Neural progenitor cell (in vitro differentiated cells): ENCODE data around the gene DOCK6. TPM values are rescaled to one million over a fixed set of nuclear protein-coding genes. Genes with fewer than 3 reads are reported as not detected.

Source experiments
- DNase-seq: peaks from one replicate; pipeline ENCODE4 v3.0.0-alpha.2; 2016; ENCODE audit warnings: low spot score
- H2AFZ ChIP-seq: fragments of 200-600 bp; sonication (generic); replicated peaks from 2 replicates; pipeline ENCODE4 v1.6.1; 2016; ENCODE audit warnings: antibody characterized with exemption
- H3F3A ChIP-seq: fragments of 200-600 bp; sonication (generic); 2 replicates; pipeline ENCODE4 v1.6.1; 2016; ENCODE audit warnings: antibody characterized with exemption, low read depth
- H3K27ac ChIP-seq: fragments of 200-600 bp; sonication (generic); 2 replicates; pipeline ENCODE4 v1.5.1; 2016; ENCODE audit warnings: mild to moderate bottlenecking
- H3K27me3 ChIP-seq: fragments of 200-600 bp; sonication (generic); 2 replicates; pipeline ENCODE4 v1.6.1; 2016; ENCODE audit warnings: mild to moderate bottlenecking, moderate library complexity
- H3K36me3 ChIP-seq: fragments of 200-600 bp; sonication (generic); 2 replicates; pipeline ENCODE4 v1.5.1; 2016
- H3K4me1 ChIP-seq: fragments of 200-600 bp; sonication (generic); 2 replicates; pipeline ENCODE4 v1.6.1; 2016; ENCODE audit warnings: mixed run types
- H3K4me2 ChIP-seq: fragments of 200-600 bp; sonication (generic); 2 replicates; pipeline ENCODE4 v1.6.1; 2016
- H3K4me3 ChIP-seq: fragments of 200-600 bp; sonication (generic); 2 replicates; pipeline ENCODE4 v1.5.1; 2016
- H3K79me2 ChIP-seq: fragments of 200-600 bp; sonication (generic); 2 replicates; pipeline ENCODE4 v1.6.1; 2016; ENCODE audit warnings: low read depth
- H3K9ac ChIP-seq: fragments of 200-600 bp; sonication (generic); 2 replicates; pipeline ENCODE4 v1.6.1; 2016
- H3K9me3 ChIP-seq: fragments of 200-600 bp; sonication (generic); 2 replicates; pipeline ENCODE4 v1.5.1; 2016; ENCODE audit warnings: low read depth
- H4K20me1 ChIP-seq: fragments of 200-600 bp; sonication (generic); 2 replicates; pipeline ENCODE4 v1.6.1; 2016; ENCODE audit warnings: low read depth
- H3K27ac Mint-ChIP-seq: 3 replicates; pipeline ENCODE4 v1.8.0; 2021; ENCODE audit warnings: mixed read lengths
- H3K27me3 Mint-ChIP-seq: 2 replicates; pipeline ENCODE4 v1.8.0; 2022; ENCODE audit warnings: low read depth, mild to moderate bottlenecking, inconsistent platforms, moderate library complexity, mixed read lengths; ENCODE audit not compliant: insufficient read depth
- H3K36me3 Mint-ChIP-seq: 3 replicates; pipeline ENCODE4 v1.8.0; 2021; ENCODE audit warnings: mixed read lengths
- H3K4me1 Mint-ChIP-seq: 3 replicates; pipeline ENCODE4 v1.8.0; 2021; ENCODE audit warnings: mixed read lengths
- H3K4me3 Mint-ChIP-seq: 3 replicates; pipeline ENCODE4 v1.8.0; 2021; ENCODE audit warnings: mild to moderate bottlenecking, moderate library complexity, mixed read lengths
- H3K9me3 Mint-ChIP-seq: 3 replicates; pipeline ENCODE4 v1.8.0; 2020; ENCODE audit warnings: mixed read lengths
- EZH2 ChIP-seq: fragments of 200-600 bp; sonication (generic); IDR thresholded peaks from 2 replicates; pipeline ENCODE4 v1.6.1; 2017; ENCODE audit warnings: antibody characterized with exemption, mild to moderate bottlenecking, moderate library complexity
- EZH2phosphoT487 ChIP-seq: fragments of 200-600 bp; sonication (generic); IDR thresholded peaks from 2 replicates; pipeline ENCODE4 v1.6.1; 2017; ENCODE audit warnings: antibody characterized with exemption
- total RNA-seq: library from RNA; depleted of rRNA; stranded (reverse); fragments of >200 nt; gene quantifications from 2 replicates; pipeline ENCODE4 v1.2.3, GENCODE V29; 2015; ENCODE audit warnings: low replicate concordance
- TF ChIP-seq, protein P1 (sequence below): fragments of 200-600 bp; sonication (generic); IDR thresholded peaks from 2 replicates; pipeline ENCODE4 v1.5.1; 2017; ENCODE audit warnings: antibody characterized with exemption, mild to moderate bottlenecking

The DOCK6 gene
- total RNA-seq, 1 donor from 2014 or later = 10.0 TPM

DNA sequence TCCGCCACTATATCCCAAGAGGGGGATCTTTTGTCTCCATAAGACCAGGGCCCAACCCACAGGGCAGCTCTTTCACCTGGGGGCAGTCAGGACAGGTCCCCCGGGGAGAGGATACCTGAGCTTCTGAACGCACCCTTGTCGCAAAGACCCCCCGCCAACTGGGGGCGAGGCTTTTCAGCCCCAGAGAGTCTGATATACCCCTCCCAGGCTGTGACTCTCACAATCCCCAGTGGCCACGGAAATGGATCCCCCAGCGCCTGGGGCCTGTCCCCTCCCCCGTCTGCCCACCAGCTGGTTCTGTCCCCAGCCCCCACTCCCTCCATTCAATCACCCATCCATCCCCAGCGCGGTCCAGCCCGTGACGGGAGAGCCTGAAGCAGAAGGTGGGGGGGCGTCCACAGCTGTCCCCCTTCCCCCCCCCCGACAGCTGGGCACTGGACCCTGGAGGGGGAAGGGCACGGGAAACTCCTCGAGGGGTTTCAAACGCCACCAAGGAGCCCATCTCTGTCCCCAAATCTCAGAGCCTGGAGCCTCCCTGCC, 823 bp downstream of the DOCK6 start:
- H3K4me1 ChIP-seq = no peaks in the 10 kb centered on the region
- TF ChIP-seq EZH2phosphoT487 (no peak), EZH2 (no peak)
- TF ChIP-seq, protein P1, sequence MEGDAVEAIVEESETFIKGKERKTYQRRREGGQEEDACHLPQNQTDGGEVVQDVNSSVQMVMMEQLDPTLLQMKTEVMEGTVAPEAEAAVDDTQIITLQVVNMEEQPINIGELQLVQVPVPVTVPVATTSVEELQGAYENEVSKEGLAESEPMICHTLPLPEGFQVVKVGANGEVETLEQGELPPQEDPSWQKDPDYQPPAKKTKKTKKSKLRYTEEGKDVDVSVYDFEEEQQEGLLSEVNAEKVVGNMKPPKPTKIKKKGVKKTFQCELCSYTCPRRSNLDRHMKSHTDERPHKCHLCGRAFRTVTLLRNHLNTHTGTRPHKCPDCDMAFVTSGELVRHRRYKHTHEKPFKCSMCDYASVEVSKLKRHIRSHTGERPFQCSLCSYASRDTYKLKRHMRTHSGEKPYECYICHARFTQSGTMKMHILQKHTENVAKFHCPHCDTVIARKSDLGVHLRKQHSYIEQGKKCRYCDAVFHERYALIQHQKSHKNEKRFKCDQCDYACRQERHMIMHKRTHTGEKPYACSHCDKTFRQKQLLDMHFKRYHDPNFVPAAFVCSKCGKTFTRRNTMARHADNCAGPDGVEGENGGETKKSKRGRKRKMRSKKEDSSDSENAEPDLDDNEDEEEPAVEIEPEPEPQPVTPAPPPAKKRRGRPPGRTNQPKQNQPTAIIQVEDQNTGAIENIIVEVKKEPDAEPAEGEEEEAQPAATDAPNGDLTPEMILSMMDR = no peak
- Mint-ChIP-seq H3K27me3 (peaks cover 14% of the 10 kb centered on the region), H3K4me1 (peaks cover 7% of the 10 kb centered on the region), H3K27ac (no peak overlapping the region), H3K9me3 (no peaks in the 10 kb centered on the region), H3K4me3 (peak overlapping the region; percentile 81), H3K36me3 (no peaks in the 10 kb centered on the region)
- no peak overlapping the region for H3K27ac ChIP-seq
- H3K9me3 ChIP-seq = no peaks in the 10 kb centered on the region
- H3K4me2 ChIP-seq = peak overlapping the region; percentile 71
- H3K9ac ChIP-seq = peak overlapping the region; percentile 73
- peak; percentile 42 for DNase-seq
- peaks cover 17% of the 10 kb centered on the region for H3F3A ChIP-seq
- peak overlapping the region; percentile 96 for H3K4me3 ChIP-seq
- H3K79me2 ChIP-seq = no peaks in the 10 kb centered on the region
- H3K27me3 ChIP-seq = no peaks in the 10 kb centered on the region
- no peaks in the 10 kb centered on the region for H3K36me3 ChIP-seq
- H4K20me1 ChIP-seq = peaks cover 7% of the 10 kb centered on the region
- peak overlapping the region; percentile 95 for H2AFZ ChIP-seq

GRCh38 chr19:11260996-11261395, 1.3 kb downstream of the DOCK6 start:
- Histone ChIP-seq H4K20me1 (peaks cover 7% of the 10 kb centered on the region), H3K79me2 (no peaks in the 10 kb centered on the region), H3K9me3 (no peaks in the 10 kb centered on the region), H3F3A (peaks cover 17% of the 10 kb centered on the region), H3K4me3 (peak overlapping the region; percentile 96), H3K4me1 (no peaks in the 10 kb centered on the region), H3K9ac (no peak overlapping the region), H3K36me3 (no peaks in the 10 kb centered on the region), H3K27ac (no peak overlapping the region), H2AFZ (no peak overlapping the region), H3K4me2 (peak overlapping the region; percentile 71), H3K27me3 (no peaks in the 10 kb centered on the region)
- no peaks in the 10 kb centered on the region for H3K36me3 Mint-ChIP-seq
- H3K27ac Mint-ChIP-seq = no peak overlapping the region
- no peak for TF ChIP-seq EZH2
- TF ChIP-seq, protein P1 = no peak
- no peak for TF ChIP-seq EZH2phosphoT487
- H3K4me3 Mint-ChIP-seq = peak overlapping the region; percentile 81
- peaks cover 12% of the 10 kb centered on the region for H3K27me3 Mint-ChIP-seq
- H3K4me1 Mint-ChIP-seq = peaks cover 10% of the 10 kb centered on the region
- no peaks in the 10 kb centered on the region for H3K9me3 Mint-ChIP-seq
- no peak for DNase-seq

GRCh38 chr19:11257846-11258380, 4.4 kb downstream of the DOCK6 start:
- H3K36me3 Mint-ChIP-seq = no peaks in the 10 kb centered on the region
- no peaks in the 10 kb centered on the region for H3K9me3 Mint-ChIP-seq

More at GRCh38 chr19:11257846-11258380, 4.4 kb downstream of the DOCK6 start:
- DNase-seq = no peak
- Histone ChIP-seq H2AFZ (no peak overlapping the region), H3K9ac (no peak overlapping the region), H3K4me2 (no peak overlapping the region), H3K27me3 (no peaks in the 10 kb centered on the region), H3K27ac (no peak overlapping the region), H3K4me3 (no peak overlapping the region), H3K4me1 (no peaks in the 10 kb centered on the region), H3K9me3 (no peaks in the 10 kb centered on the region), H3K36me3 (no peaks in the 10 kb centered on the region), H3K79me2 (no peaks in the 10 kb centered on the region), H3F3A (peaks cover 8% of the 10 kb centered on the region), H4K20me1 (peaks cover 7% of the 10 kb centered on the region)
- TF ChIP-seq EZH2 (no peak), EZH2phosphoT487 (no peak)
- TF ChIP-seq, protein P1 = no peak
- Mint-ChIP-seq H3K27ac (no peak overlapping the region), H3K4me3 (no peak overlapping the region), H3K4me1 (peaks cover 7% of the 10 kb centered on the region), H3K27me3 (peaks cover 3% of the 10 kb centered on the region)
